Testis (tissue), 3 donors: ENCODE data around the gene TTLL5. TPM values are rescaled to one million over a fixed set of nuclear protein-coding genes. Genes with fewer than 3 reads are reported as not detected.
"Not testable (repeated sequence)": the region's sequence is repeated elsewhere in the genome, so short reads cannot be mapped to it uniquely, and the experiment has no call there.

ENCODE experiments used
- DNase-seq: peaks from one replicate; pipeline ENCODE4 v3.0.0-alpha.2; 2019
- H3K27ac ChIP-seq, 2 donors: fragments of 200-600 bp; sonication (generic); one replicate each; pipeline ENCODE4 v1.5.1; 2019
- H3K27me3 ChIP-seq: fragments of 200-600 bp; sonication (generic); one replicate; pipeline ENCODE4 v1.5.1; 2019
- H3K36me3 ChIP-seq: fragments of 200-600 bp; sonication (generic); one replicate; pipeline ENCODE4 v1.5.1; 2017; ENCODE audit warnings: low read depth; ENCODE audit errors: missing control alignments
- H3K4me1 ChIP-seq: fragments of 200-600 bp; sonication (generic); one replicate; pipeline ENCODE4 v1.5.1; 2019
- H3K4me3 ChIP-seq, 2 donors: fragments of 200-600 bp; sonication (generic); one replicate each; pipeline ENCODE4 v1.5.1; 2017 to 2019
- H3K9me3 ChIP-seq: fragments of 200-600 bp; sonication (generic); one replicate; pipeline ENCODE4 v1.5.1; 2017
- CTCF ChIP-seq, 3 experiments: fragments of 450-650 bp in 2 of 3; fragments of 200-600 bp in 1 of 3; sonication (generic) in 1 of 3; IDR thresholded peaks; one replicate each; pipeline ENCODE4 v1.5.1; 2016 to 2019; ENCODE audit warnings: antibody characterized with exemption in 3 of 3, mild to moderate bottlenecking in 2 of 3, moderate library complexity in 1 of 3
- POLR2A ChIP-seq: fragments of 450-650 bp; IDR thresholded peaks from one replicate; pipeline ENCODE4 v1.6.1; 2017; ENCODE audit warnings: antibody characterized with exemption, mild to moderate bottlenecking, moderate library complexity
- WGBS, 2 donors: methylation state at CpG; one replicate each; pipeline ENCODE4 v1.1.5; 2018; 5-methylcytosine and 5-hydroxymethylcytosine counted together
- intact Hi-C: fragments of 100-400 bp; cut with DNase I; formaldehyde crosslinking; loops from one replicate; pipeline ENCODE4 v1.15.1; 2023; ENCODE audit warnings: low total_unique reads
- polyA plus RNA-seq: library from polyadenylated mRNA; stranded (reverse); fragments of 350-450 nt; fragmentation: Illumina TruSeq; extraction: RNeasy Lipid Tissue Mini Kit (QIAGEN cat#74804); gene quantifications from one replicate; pipeline ENCODE4 v1.2.3, GENCODE V29; 2014; ENCODE audit warnings: low read depth, low replicate concordance; ENCODE audit not compliant: insufficient read depth
- total RNA-seq, 2 donors: library from RNA; depleted of rRNA; stranded (reverse); fragments of >200 nt; gene quantifications; one replicate each; pipeline ENCODE4 v1.2.3, GENCODE V29; 2016

Gene TTLL5
- total and polyA plus RNA-seq, 3 donors from 2014 or later: 112 to 318 (median 155) TPM

DNA sequence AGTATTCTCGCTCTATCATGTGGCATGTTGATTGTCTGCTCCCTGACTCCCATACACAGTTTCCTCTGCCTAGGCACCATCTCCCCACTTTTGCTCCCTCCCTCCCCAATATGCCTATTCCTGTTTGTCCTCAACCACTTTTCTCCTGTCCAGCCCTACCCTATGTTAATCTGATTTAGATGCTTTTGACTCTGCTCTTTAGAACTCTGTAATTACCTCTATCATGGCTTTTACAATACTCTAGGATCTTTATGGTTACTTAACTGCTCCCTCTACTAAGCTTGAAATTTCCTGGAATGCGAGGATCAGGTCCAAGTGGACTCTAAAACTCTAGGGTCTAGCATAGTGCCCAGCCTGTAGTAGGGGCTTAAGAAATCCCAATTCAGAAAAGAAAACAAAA, 252.1 kb downstream of the TTLL5 start:
- no peak for DNase-seq
- Histone ChIP-seq H3K4me1 (no peaks in the 10 kb centered on the region), H3K9me3 (no peaks in the 10 kb centered on the region), H3K27me3 (no peaks in the 10 kb centered on the region), H3K36me3 (no peaks in the 10 kb centered on the region), H3K4me3 (no peak overlapping the region), H3K27ac (no peak overlapping the region)
- WGBS, 2 donors: 88 to 97% methylated on average over 2 of the region's 2 CpGs
- TF ChIP-seq CTCF (IDR thresholded peaks at IDR 0.05) (no peak), POLR2A (no peak)
- intact Hi-C loops: no loop called here

GRCh38 chr14:75915045-75915444, 254.0 kb downstream of the TTLL5 start:
- intact Hi-C loops: no loop called here

GRCh38 chr14:75917322-75917945, 256.4 kb downstream of the TTLL5 start:
- no peaks in the 10 kb centered on the region for H3K4me1 ChIP-seq
- H3K27ac ChIP-seq: no peak overlapping the region
- no peak for DNase-seq
- no peaks in the 10 kb centered on the region for H3K9me3 ChIP-seq
- WGBS, 2 donors: 83 to 90% methylated on average over 10 of the region's 10 CpGs
- intact Hi-C loops: no loop called here
- no peaks in the 10 kb centered on the region for H3K36me3 ChIP-seq
- H3K4me3 ChIP-seq: no peak overlapping the region
- H3K27me3 ChIP-seq: no peaks in the 10 kb centered on the region
- TF ChIP-seq CTCF (IDR thresholded peaks at IDR 0.05) (no peak), POLR2A (no peak)

More at GRCh38 chr14:75915045-75915444, 254.0 kb downstream of the TTLL5 start:
- no peaks in the 10 kb centered on the region for H3K9me3 ChIP-seq
- no peaks in the 10 kb centered on the region for H3K27me3 ChIP-seq
- H3K4me3 ChIP-seq: no peak overlapping the region
- TF ChIP-seq POLR2A (no peak), CTCF (IDR thresholded peaks at IDR 0.05) (no peak)
- DNase-seq: no peak
- H3K4me1 ChIP-seq: no peaks in the 10 kb centered on the region
- H3K27ac ChIP-seq: no peak overlapping the region
- no peaks in the 10 kb centered on the region for H3K36me3 ChIP-seq
- 86 to 92% methylated on average over 2 of the region's 2 CpGs for WGBS, 2 donors

DNA sequence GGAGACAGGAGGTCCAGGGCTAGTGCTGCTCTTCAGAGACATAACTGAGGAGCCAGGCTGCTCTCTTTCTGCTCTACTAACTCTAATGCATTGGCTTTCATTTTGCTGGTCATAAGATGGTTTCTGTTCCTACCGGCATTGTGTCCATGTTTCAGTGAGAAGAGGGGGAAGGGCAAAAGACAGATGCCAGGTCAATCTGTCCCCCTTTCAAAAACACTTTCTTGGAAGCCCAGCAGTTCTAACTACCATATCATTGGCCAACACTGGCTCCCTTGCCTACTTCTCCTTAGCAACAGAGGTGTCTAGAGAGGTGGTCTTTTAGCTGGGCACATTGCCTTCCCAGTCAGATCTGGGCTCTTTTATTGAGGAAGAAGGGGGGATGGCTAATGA, 256.9 kb downstream of the TTLL5 start:
- no peaks in the 10 kb centered on the region for H3K4me1 ChIP-seq
- TF ChIP-seq POLR2A (no peak), CTCF (IDR thresholded peaks at IDR 0.05) (no peak)
- H3K27ac ChIP-seq: no peak overlapping the region
- intact Hi-C loops: no loop called here
- WGBS, 2 donors: 64 to 74% methylated on average over 1 of the region's 1 CpG
- H3K27me3 ChIP-seq: no peaks in the 10 kb centered on the region
- H3K9me3 ChIP-seq: no peaks in the 10 kb centered on the region
- DNase-seq: no peak
- H3K4me3 ChIP-seq: no peak overlapping the region
- H3K36me3 ChIP-seq: no peaks in the 10 kb centered on the region

DNA sequence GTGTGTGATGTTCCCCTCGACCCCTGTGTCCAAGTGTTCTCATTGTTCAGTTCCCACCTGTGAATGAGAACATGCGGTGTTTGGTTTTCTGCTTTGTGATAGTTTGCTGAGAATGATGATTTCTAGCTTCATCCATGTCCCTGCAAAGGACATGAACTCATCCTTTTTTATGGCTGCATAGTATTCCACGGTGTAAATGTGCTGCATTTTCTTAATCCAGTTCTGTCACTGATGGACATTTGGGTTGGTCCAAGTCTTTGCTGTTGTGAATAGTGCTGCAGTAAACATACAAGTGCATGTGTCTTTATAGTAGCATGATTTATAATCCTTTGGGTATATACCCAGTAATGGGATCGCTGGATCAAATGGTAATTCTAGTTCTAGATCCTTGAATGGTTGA, 259.4 kb downstream of the TTLL5 start:
- DNase-seq, intact Hi-C loops, H3K27me3 ChIP-seq, H3K9me3 ChIP-seq, H3K4me1 ChIP-seq, H3K36me3 ChIP-seq, H3K27ac ChIP-seq, H3K4me3 ChIP-seq: not testable (repeated sequence)
- WGBS, 2 donors: 92 to 97% methylated on average over 4 of the region's 4 CpGs

DNA sequence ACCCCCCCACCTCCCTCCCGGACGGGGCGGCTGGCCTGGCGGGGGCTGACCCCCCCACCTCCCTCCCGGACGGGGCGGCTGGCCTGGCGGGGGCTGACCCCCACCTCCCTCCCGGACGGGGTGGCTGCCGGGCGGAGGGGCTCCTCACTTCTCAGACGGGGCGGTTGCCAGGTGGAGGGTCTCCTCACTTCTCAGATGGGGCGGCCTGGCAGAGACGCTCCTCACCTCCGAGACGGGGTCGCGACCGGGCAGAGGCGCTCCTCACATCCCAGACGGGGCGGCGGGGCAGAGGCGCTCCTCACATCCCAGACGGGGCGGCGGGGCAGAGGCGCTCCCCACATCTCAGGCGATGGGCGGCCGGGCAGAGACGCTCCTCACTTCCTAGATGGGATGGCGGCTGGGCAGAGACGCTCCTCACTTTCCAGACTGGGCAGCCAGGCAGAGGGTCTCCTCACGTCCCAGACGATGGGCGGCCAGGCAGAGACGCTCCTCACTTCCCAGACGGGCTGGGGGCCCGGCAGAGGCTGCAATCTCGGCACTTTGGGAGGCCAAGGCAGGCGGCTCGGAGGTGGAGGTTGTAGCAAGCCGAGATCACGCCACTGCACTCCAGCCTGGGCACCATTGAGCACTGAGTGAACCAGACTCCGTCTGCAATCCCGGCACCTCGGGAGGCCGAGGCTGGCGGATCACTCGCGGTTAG, 264.2 kb downstream of the TTLL5 start:
- H3K9me3 ChIP-seq, H3K27ac ChIP-seq, H3K4me1 ChIP-seq, DNase-seq, H3K4me3 ChIP-seq, H3K27me3 ChIP-seq, H3K36me3 ChIP-seq, intact Hi-C loops: not testable (repeated sequence)
- WGBS, 2 donors: 78% methylated on average over 22 of the region's 54 CpGs; no CpG with 5 or more reads in 1 of the 2 donors
